ENCODE data around the gene ZBTB5.

GRCh38 chr9:37449862-37450632 lies 15.2 kb downstream of the ZBTB5 start:
- TF ChIP-seq, protein P1, sequence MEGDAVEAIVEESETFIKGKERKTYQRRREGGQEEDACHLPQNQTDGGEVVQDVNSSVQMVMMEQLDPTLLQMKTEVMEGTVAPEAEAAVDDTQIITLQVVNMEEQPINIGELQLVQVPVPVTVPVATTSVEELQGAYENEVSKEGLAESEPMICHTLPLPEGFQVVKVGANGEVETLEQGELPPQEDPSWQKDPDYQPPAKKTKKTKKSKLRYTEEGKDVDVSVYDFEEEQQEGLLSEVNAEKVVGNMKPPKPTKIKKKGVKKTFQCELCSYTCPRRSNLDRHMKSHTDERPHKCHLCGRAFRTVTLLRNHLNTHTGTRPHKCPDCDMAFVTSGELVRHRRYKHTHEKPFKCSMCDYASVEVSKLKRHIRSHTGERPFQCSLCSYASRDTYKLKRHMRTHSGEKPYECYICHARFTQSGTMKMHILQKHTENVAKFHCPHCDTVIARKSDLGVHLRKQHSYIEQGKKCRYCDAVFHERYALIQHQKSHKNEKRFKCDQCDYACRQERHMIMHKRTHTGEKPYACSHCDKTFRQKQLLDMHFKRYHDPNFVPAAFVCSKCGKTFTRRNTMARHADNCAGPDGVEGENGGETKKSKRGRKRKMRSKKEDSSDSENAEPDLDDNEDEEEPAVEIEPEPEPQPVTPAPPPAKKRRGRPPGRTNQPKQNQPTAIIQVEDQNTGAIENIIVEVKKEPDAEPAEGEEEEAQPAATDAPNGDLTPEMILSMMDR (IDR thresholded peaks at IDR 0.05) = no peak
- TF ChIP-seq SIN3A (IDR thresholded peaks at IDR 0.05; ENCODE audit: borderline replicate concordance, insufficient read depth, low read depth, low read length) (no peak), POLR2AphosphoS5 (IDR thresholded peaks at IDR 0.05; ENCODE audit: low read depth, low read length) (no peak)
